Effector memory CD8-positive, alpha-beta T cell (primary cell): ENCODE data around the gene EIF4A2.

ENCODE experiments used
- ATAC-seq: fragments of 150-1000 bp; cut with Tn5 transposase; replicated peaks from 2 replicates; pipeline ENCODE4 v1.10.0; 2021; ENCODE audit warnings: mild to moderate bottlenecking, moderate library complexity
- DNase-seq, 3 experiments: peaks; one replicate each; pipeline ENCODE4 v3.0.0; 2021
- H3K27ac Mint-ChIP-seq, 2 donors: one replicate each; pipeline ENCODE4 v1.8.0; 2022; ENCODE audit warnings: mild to moderate bottlenecking in 2 of 2, mixed read lengths in 2 of 2, moderate library complexity in 2 of 2
- H3K27me3 Mint-ChIP-seq, 2 donors: one replicate each; pipeline ENCODE4 v1.8.0; 2022; ENCODE audit warnings: mixed read lengths in 2 of 2
- H3K36me3 Mint-ChIP-seq: one replicate; pipeline ENCODE4 v1.8.0; 2022; ENCODE audit warnings: mild to moderate bottlenecking, moderate library complexity, mixed read lengths; ENCODE audit not compliant: insufficient read depth
- H3K4me1 Mint-ChIP-seq, 2 donors: one replicate each; pipeline ENCODE4 v1.8.0; 2022; ENCODE audit warnings: low read depth in 2 of 2, mixed read lengths in 2 of 2
- H3K4me3 Mint-ChIP-seq, 2 donors: one replicate each; pipeline ENCODE4 v1.8.0; 2022; ENCODE audit warnings: mild to moderate bottlenecking in 2 of 2, mixed read lengths in 2 of 2, moderate library complexity in 2 of 2
- H3K9me3 Mint-ChIP-seq, 2 donors: one replicate each; pipeline ENCODE4 v1.8.0; 2022; ENCODE audit warnings: mixed read lengths in 2 of 2

EIF4A2 gene

GRCh38 chr3:186832276-186832675 is 48.9 kb downstream of the EIF4A2 start:
- Mint-ChIP-seq H3K9me3 (no peaks in the 10 kb centered on the region), H3K36me3 (peaks cover 7% of the 10 kb centered on the region), H3K27me3 (peaks cover 36 to 47% of the 10 kb centered on the region in 2 donors), H3K4me3 (no peak overlapping the region), H3K4me1 (peaks cover 0 to 4% of the 10 kb centered on the region in 2 donors), H3K27ac (no peak overlapping the region)
- no peak for DNase-seq
- ATAC-seq, result no peak
